ENCODE results near the gene GLT1D1. TPM values are rescaled to one million over a fixed set of nuclear protein-coding genes. Genes with fewer than 3 reads are reported as not detected.

GLT1D1 gene
- total RNA-seq, 2 donors from 2014 or later = 0.17 to 0.45 TPM

DNA sequence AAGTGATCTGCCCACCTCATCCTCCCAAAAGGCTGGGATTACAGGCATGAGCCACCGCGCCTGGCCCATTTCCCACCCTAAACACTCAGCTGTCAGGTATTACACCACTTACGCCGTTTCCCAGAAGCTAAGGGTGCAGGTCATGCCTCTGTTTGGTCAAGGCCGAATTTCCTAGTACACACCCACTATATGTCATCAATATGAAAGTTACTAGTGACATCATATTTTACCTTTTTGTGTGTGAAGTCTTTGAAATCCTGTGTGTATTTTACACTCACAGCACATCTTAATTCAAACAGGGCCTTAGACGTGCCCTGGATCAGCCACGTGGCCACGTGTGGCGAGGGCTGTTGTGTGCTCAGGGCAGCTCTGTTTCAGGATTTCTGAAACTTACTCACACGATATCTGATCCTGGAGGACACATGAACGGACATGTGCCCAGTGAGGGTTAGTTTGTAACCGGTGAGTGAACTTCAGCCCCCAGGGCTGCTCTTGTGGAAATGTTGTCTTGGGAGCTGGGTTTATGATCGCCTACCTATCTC is 51.8 kb downstream of the GLT1D1 start:
- Histone ChIP-seq H3K9me3 (no peaks in the 10 kb centered on the region), H3K4me3 (no peak overlapping the region), H3K27me3 (no peaks in the 10 kb centered on the region), H3K27ac (no peak overlapping the region), H3K4me1 (no peaks in the 10 kb centered on the region), H3K36me3 (no peaks in the 10 kb centered on the region), H3K9ac (ENCODE audit: low read depth in 2 of 2, low read length in 2 of 2) (no peak overlapping the region)
- DNase-seq = no peak
- TF ChIP-seq, protein P1, sequence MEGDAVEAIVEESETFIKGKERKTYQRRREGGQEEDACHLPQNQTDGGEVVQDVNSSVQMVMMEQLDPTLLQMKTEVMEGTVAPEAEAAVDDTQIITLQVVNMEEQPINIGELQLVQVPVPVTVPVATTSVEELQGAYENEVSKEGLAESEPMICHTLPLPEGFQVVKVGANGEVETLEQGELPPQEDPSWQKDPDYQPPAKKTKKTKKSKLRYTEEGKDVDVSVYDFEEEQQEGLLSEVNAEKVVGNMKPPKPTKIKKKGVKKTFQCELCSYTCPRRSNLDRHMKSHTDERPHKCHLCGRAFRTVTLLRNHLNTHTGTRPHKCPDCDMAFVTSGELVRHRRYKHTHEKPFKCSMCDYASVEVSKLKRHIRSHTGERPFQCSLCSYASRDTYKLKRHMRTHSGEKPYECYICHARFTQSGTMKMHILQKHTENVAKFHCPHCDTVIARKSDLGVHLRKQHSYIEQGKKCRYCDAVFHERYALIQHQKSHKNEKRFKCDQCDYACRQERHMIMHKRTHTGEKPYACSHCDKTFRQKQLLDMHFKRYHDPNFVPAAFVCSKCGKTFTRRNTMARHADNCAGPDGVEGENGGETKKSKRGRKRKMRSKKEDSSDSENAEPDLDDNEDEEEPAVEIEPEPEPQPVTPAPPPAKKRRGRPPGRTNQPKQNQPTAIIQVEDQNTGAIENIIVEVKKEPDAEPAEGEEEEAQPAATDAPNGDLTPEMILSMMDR (IDR thresholded peaks at IDR 0.05) = no peak
- intact Hi-C loops (cut with DNase I) = no loop called here

DNA sequence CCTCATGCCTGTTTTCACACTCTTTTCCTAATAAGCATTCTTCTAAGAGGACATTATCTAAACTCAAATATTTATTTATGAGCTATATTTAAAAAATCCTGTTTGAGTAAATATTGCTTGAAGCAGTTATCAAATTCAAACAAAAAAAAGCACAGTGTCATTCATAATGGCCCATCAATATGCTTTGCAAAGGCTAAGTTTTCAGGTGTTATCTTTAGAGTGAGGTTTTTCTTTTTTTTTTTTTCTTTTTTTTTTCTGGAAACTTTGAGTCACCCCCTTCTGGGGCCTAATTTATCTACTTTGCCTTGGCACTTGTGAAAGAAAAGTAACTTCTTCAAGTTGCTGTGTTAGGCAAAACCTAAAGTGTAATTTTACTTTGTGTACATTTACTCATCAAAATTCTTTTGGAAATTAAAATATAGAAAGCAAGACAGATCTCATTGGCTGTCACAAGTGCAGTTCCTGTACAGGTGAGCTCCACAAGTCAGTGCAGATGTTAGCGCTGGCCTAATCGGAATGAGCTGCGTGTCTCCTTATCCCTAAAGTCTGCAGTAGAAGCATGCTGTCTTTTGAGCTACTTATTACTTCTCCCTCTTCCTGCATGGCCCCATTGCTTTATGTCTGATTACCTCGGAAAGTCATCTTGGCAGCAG is 53.3 kb downstream of the GLT1D1 start:
- H3K36me3 ChIP-seq = no peaks in the 10 kb centered on the region
- TF ChIP-seq, protein P1 (IDR thresholded peaks at IDR 0.05) = no peak
- no peaks in the 10 kb centered on the region for H3K27me3 ChIP-seq
- no peak overlapping the region for H3K4me3 ChIP-seq
- H3K4me1 ChIP-seq = no peaks in the 10 kb centered on the region
- H3K27ac ChIP-seq = no peak overlapping the region
- intact Hi-C loops (cut with DNase I) = no loop called here
- no peaks in the 10 kb centered on the region for H3K9me3 ChIP-seq
- no peak overlapping the region for H3K9ac ChIP-seq (ENCODE audit: low read depth in 2 of 2, low read length in 2 of 2)
- no peak for DNase-seq

DNA sequence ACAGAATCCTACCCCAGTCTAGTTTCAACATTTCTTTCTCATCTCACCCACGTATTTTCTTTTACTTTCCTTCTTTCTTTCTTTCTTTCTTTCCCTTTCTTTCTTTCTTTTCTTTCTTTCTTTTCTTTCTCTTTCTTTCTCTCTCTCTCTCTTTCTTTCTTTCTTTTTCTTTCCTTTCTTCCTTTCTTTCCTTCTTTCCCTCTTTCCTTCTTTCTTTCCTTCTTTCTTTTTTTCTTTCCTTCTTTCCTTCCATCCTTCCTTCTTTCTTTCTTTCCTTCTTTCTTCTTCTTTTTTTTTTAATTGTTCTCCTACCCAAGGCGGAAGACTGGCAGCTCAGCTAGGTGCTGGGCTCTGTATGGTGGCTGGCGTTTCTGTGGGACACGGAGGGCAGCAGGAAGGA is 55.0 kb downstream of the GLT1D1 start:
- TF ChIP-seq, protein P1 (IDR thresholded peaks at IDR 0.05) = no peak

DNA sequence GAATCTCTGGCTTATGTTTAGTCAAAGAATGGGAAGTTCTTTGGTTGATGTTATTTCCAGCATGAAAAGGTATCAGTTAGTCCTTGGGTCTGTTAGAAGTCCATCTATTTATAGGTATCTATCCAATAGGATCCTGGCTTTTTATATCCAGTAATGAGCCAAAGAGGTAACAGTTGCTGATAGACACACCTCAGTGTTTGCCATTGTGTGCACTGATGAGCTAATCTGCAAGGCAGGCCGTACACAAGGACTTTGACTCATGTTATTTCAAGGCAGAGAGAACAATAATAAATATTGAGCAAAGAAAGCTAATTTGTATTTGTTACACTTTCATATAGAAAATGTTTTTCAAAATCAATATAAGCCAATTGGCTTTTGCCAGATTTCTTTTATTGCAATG is 56.4 kb downstream of the GLT1D1 start:
- Histone ChIP-seq H3K4me3 (no peak overlapping the region), H3K27me3 (no peaks in the 10 kb centered on the region), H3K27ac (no peak overlapping the region), H3K9ac (ENCODE audit: low read depth in 2 of 2, low read length in 2 of 2) (no peak overlapping the region), H3K9me3 (no peaks in the 10 kb centered on the region), H3K4me1 (no peaks in the 10 kb centered on the region), H3K36me3 (no peaks in the 10 kb centered on the region)
- TF ChIP-seq, protein P1 (IDR thresholded peaks at IDR 0.05) = no peak
- no peak for DNase-seq
- intact Hi-C loops (cut with DNase I) = no loop called here

More for the DNA sequence above, 55.0 kb downstream of the GLT1D1 start:
- no peak overlapping the region for H3K27ac ChIP-seq
- H3K27me3 ChIP-seq = no peaks in the 10 kb centered on the region
- H3K9ac ChIP-seq (ENCODE audit: low read depth in 2 of 2, low read length in 2 of 2) = no peak overlapping the region
- no peak for DNase-seq
- H3K36me3 ChIP-seq = no peaks in the 10 kb centered on the region
- no peaks in the 10 kb centered on the region for H3K9me3 ChIP-seq
- H3K4me3 ChIP-seq = no peak overlapping the region
- intact Hi-C loops (cut with DNase I) = no loop called here
- no peaks in the 10 kb centered on the region for H3K4me1 ChIP-seq

DNA sequence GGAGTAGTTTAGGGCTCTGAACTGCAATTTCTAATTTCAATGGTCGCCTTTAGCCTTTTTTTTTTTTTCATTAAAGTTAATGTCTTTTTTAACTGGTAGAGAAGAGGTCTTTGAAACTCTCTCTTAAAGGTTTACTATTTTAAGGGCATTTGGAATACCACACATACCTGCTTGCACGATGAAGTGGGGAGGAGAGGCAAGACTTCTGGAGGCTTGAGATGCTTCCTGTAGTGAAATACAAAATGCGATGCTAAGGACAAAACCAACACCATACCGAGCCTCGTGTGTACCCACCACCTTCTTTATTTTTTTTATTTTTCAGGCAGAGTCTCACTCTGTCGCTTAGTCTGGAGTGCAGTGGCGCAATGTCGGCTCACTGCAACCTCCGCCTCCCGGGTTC is 57.4 kb downstream of the GLT1D1 start:
- TF ChIP-seq, protein P1 (IDR thresholded peaks at IDR 0.05) = no peak
- H3K36me3 ChIP-seq = no peaks in the 10 kb centered on the region
- intact Hi-C loops (cut with DNase I) = no loop called here
- no peak overlapping the region for H3K4me3 ChIP-seq
- no peaks in the 10 kb centered on the region for H3K27me3 ChIP-seq
- no peak for DNase-seq
- no peaks in the 10 kb centered on the region for H3K9me3 ChIP-seq
- no peaks in the 10 kb centered on the region for H3K4me1 ChIP-seq
- H3K27ac ChIP-seq = no peak overlapping the region
- H3K9ac ChIP-seq (ENCODE audit: low read depth in 2 of 2, low read length in 2 of 2) = no peak overlapping the region

All from colonic mucosa (tissue), 4 donors.